HFF-Myc (cell line): ENCODE results near the gene WFIKKN1.
A peak's percentile ranks its signal among the peaks of the same experiment; 100 is the strongest.

Experiments
- DNase-seq: peaks from one replicate; pipeline ENCODE4 v3.0.0-alpha.2; 2011; ENCODE audit warnings: low read depth; ENCODE audit errors: extremely low read depth
- H3K4me3 ChIP-seq: replicated peaks from 2 replicates; pipeline ENCODE4 v1.5.1; 2011; ENCODE audit warnings: low read depth, mild to moderate bottlenecking, control low read depth, low read length
- CTCF ChIP-seq: IDR thresholded peaks from 2 replicates; pipeline ENCODE4 v1.5.1; 2012; ENCODE audit warnings: mild to moderate bottlenecking, low read depth, low read length, control low read depth; ENCODE audit errors: missing control alignments

The WFIKKN1 gene

GRCh38 chr16:586047-586644 is 44.6 kb upstream of the WFIKKN1 start:
- H3K4me3 ChIP-seq: no peak overlapping the region
- no peak for TF ChIP-seq CTCF
- DNase-seq: no peak

- no peak for TF ChIP-seq CTCF
- DNase-seq: no peak
- H3K4me3 ChIP-seq: peak overlapping the region; percentile 79; the same call in 1 of the 2 replicates
Observed at GRCh38 chr16:586645-587590, 43.9 kb upstream of the WFIKKN1 start.

- no peak for TF ChIP-seq CTCF
- H3K4me3 ChIP-seq: peak overlapping the region; percentile 79
- no peak for DNase-seq
Observed at GRCh38 chr16:588639-588888, 42.2 kb upstream of the WFIKKN1 start.

GRCh38 chr16:588889-589657 is 41.7 kb upstream of the WFIKKN1 start:
- DNase-seq: peak; percentile 81
- H3K4me3 ChIP-seq: peak overlapping the region; percentile 79
- no peak for TF ChIP-seq CTCF

- peak; percentile 87 for DNase-seq
- TF ChIP-seq CTCF: no peak
- peak within 1 kb of the TSS; percentile 79 for H3K4me3 ChIP-seq
Observed at GRCh38 chr16:589658-590187, 41.1 kb upstream of the WFIKKN1 start, which contains the start of gene RAB40C. RAB40C (plus strand) TSS chr16:590066; CDS start chr16:590292, 226 bp downstream.

GRCh38 chr16:590188-590814 is 40.5 kb upstream of the WFIKKN1 start:
- DNase-seq: no peak
- no peak for TF ChIP-seq CTCF
- peak overlapping the region; percentile 74 for H3K4me3 ChIP-seq
